CD14-positive monocyte (primary cell): Measurements from ENCODE around the gene MAML3. TPM values are rescaled to one million over a fixed set of nuclear protein-coding genes. Genes with fewer than 3 reads are reported as not detected.

Experiments
- DNase-seq, 3 donors: peaks; one replicate each; pipeline ENCODE4 v3.0.0-alpha.2; 2011 to 2022
- H2AFZ ChIP-seq: 2 replicates; pipeline ENCODE4 v1.6.0; 2012; ENCODE audit warnings: mild to moderate bottlenecking, low read depth, low read length, inconsistent platforms; ENCODE audit not compliant: insufficient read depth, poor library complexity, severe bottlenecking
- H3K27ac ChIP-seq, 2 donors: 1 replicate in 1 of 2; 2 replicates in 1 of 2; pipeline ENCODE4 v1.5.1; 2012 to 2013; ENCODE audit warnings: low read length in 2 of 2, control low read depth in 1 of 2, inconsistent platforms in 1 of 2, low read depth in 1 of 2, mild to moderate bottlenecking in 1 of 2
- H3K27me3 ChIP-seq, 2 donors: one replicate each; pipeline versions ENCODE4 v1.6.0 to v1.6.1; 2011 to 2013; ENCODE audit warnings: low read length in 2 of 2; ENCODE audit not compliant: control insufficient read depth in 2 of 2, insufficient read depth in 2 of 2
- H3K36me3 ChIP-seq, 2 donors: replicated peaks in 1 of 2; 1 replicate in 1 of 2; 2 replicates in 1 of 2; pipeline versions ENCODE4 v1.5.1 to v1.6.1; 2012 to 2013; ENCODE audit warnings: low read length in 2 of 2, control low read depth in 1 of 2, inconsistent platforms in 1 of 2, mild to moderate bottlenecking in 1 of 2; ENCODE audit not compliant: insufficient read depth in 2 of 2, control insufficient read depth in 1 of 2
- H3K4me1 ChIP-seq, 2 donors: 1 replicate in 1 of 2; 2 replicates in 1 of 2; pipeline versions ENCODE4 v1.5.1 to v1.6.1; 2012 to 2013; ENCODE audit warnings: low read length in 2 of 2, control low read depth in 1 of 2, inconsistent platforms in 1 of 2, mild to moderate bottlenecking in 1 of 2, moderate library complexity in 1 of 2; ENCODE audit not compliant: insufficient read depth in 2 of 2, control insufficient read depth in 1 of 2
- H3K4me2 ChIP-seq: replicated peaks from 2 replicates; pipeline ENCODE3; 2012; ENCODE audit warnings: low read length, moderate library complexity, mild to moderate bottlenecking; ENCODE audit not compliant: poor library complexity, severe bottlenecking; ENCODE audit errors: extremely low read depth
- H3K4me3 ChIP-seq, 3 experiments: fragments of 200-600 bp in 1 of 3; sonication (generic) in 1 of 3; replicated peaks in 1 of 3; 1 replicate in 2 of 3; 2 replicates in 1 of 3; pipeline ENCODE4 v1.5.1; 2011 to 2013; ENCODE audit warnings: low read length in 3 of 3, mild to moderate bottlenecking in 3 of 3, control low read depth in 2 of 3, low read depth in 2 of 3, inconsistent platforms in 1 of 3, moderate library complexity in 1 of 3
- H3K79me2 ChIP-seq: 2 replicates; pipeline ENCODE4 v1.6.0; 2012; ENCODE audit warnings: mild to moderate bottlenecking, control low read depth, inconsistent platforms, low read length, moderate library complexity; ENCODE audit not compliant: insufficient read depth
- H3K9ac ChIP-seq: 2 replicates; pipeline ENCODE4 v1.6.0; 2017; ENCODE audit warnings: low read length, mild to moderate bottlenecking; ENCODE audit not compliant: insufficient read depth, poor library complexity, severe bottlenecking
- H3K9me3 ChIP-seq, 2 donors: replicated peaks in 1 of 2; 1 replicate in 1 of 2; 2 replicates in 1 of 2; pipeline versions ENCODE4 v1.5.1 to v1.6.1; 2012 to 2013; ENCODE audit warnings: low read length in 2 of 2, control low read depth in 1 of 2; ENCODE audit not compliant: control insufficient read depth in 1 of 2, insufficient read depth in 1 of 2
- H4K20me1 ChIP-seq: 2 replicates; pipeline ENCODE4 v1.6.0; 2012; ENCODE audit warnings: mild to moderate bottlenecking, low read length, control low read depth, moderate library complexity; ENCODE audit not compliant: insufficient read depth
- H3K27ac Mint-ChIP-seq, 7 donors: one replicate each; pipeline ENCODE4 v1.8.0; 2020; ENCODE audit warnings: mild to moderate bottlenecking in 7 of 7, mixed read lengths in 7 of 7, moderate library complexity in 6 of 7, inconsistent platforms in 2 of 7
- H3K27me3 Mint-ChIP-seq, 3 donors: one replicate each; pipeline ENCODE4 v1.8.0; 2021 to 2022; ENCODE audit warnings: low read depth in 3 of 3, mild to moderate bottlenecking in 3 of 3, mixed read lengths in 3 of 3, moderate library complexity in 3 of 3, inconsistent platforms in 1 of 3
- H3K36me3 Mint-ChIP-seq, 2 donors: one replicate each; pipeline ENCODE4 v1.8.0; 2020; ENCODE audit warnings: mixed read lengths in 2 of 2, inconsistent platforms in 1 of 2, mild to moderate bottlenecking in 1 of 2
- H3K4me1 Mint-ChIP-seq: one replicate; pipeline ENCODE4 v1.8.0; 2020; ENCODE audit warnings: mild to moderate bottlenecking, mixed read lengths
- H3K4me3 Mint-ChIP-seq, 2 donors: one replicate each; pipeline ENCODE4 v1.8.0; 2020; ENCODE audit warnings: mild to moderate bottlenecking in 2 of 2, mixed read lengths in 2 of 2, moderate library complexity in 1 of 2
- H3K9me3 Mint-ChIP-seq, 7 donors: one replicate each; pipeline ENCODE4 v1.8.0; 2020 to 2022; ENCODE audit warnings: mixed read lengths in 7 of 7, mild to moderate bottlenecking in 6 of 7, moderate library complexity in 6 of 7, inconsistent platforms in 2 of 7
- WGBS: methylation state at CpG from one replicate; pipeline ENCODE4 v1.1.5; 2013; ENCODE audit warnings: missing lambda C conversion rate; ENCODE audit not compliant: insufficient coverage; 5-methylcytosine and 5-hydroxymethylcytosine counted together
- intact Hi-C, 2 donors: fragments of 100-400 bp; cut with micrococcal nuclease; formaldehyde crosslinking; loops; one replicate each; pipeline versions ENCODE4 v1.15.0 to v1.15.1; 2023
- polyA plus RNA-seq, 3 donors: library from polyadenylated mRNA; depleted of rRNA in 1 of 3; unstranded in 2 of 3; stranded (reverse) in 1 of 3; fragments of 300-500 nt in 2 of 3; fragments of >200 nt in 1 of 3; fragmentation: Illumina TruSeq in 2 of 3; gene quantifications; 1 replicate in 2 of 3; 2 replicates in 1 of 3; pipeline ENCODE4 v1.2.3, GENCODE V29; 2012 to 2021
- TF ChIP-seq, protein P1 (sequence below): fragments of 200-600 bp; IDR thresholded peaks from one replicate; pipeline ENCODE4 v1.8.0; 2022; ENCODE audit warnings: antibody characterized with exemption, mild to moderate bottlenecking

The MAML3 gene
- polyA plus RNA-seq, 3 donors: 1.5 to 6.5 (median 2.3) TPM

DNA sequence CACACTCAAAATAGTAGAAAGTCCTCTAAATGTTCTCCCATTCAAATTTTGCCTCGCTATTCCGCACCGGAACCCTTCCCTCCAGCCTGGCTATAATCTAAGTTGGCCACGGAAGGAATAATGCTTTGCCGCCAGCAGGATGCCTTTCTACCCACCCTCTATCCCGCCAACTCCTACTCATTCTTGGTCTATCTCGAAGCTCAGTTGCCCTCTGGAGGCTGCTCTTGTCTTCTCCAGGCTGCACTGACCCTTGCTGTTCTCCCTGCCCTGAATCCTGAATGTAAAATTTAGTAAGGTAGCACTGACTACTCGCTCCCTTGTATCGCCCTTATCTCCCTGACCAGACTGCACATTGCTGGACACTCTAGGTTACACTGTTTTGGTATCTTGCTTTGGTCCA lies 275.9 kb downstream of the MAML3 start:
- Histone ChIP-seq H3K27ac (no peak overlapping the region), H3K79me2 (peaks cover 8% of the 10 kb centered on the region), H3K9ac (no peak overlapping the region), H3K4me2 (no peak overlapping the region), H4K20me1 (peaks cover 14% of the 10 kb centered on the region), H3K27me3 (no peaks in the 10 kb centered on the region), H3K4me1 (peaks cover 7 to 9% of the 10 kb centered on the region in 2 donors), H2AFZ (no peak overlapping the region), H3K4me3 (no peak overlapping the region), H3K36me3 (no peaks in the 10 kb centered on the region), H3K9me3 (no peaks in the 10 kb centered on the region)
- Mint-ChIP-seq H3K4me3 (no peak overlapping the region), H3K9me3 (peaks cover 0 to 6% (median 3%) of the 10 kb centered on the region in 7 donors), H3K27ac (peak overlapping the region in 1 of 7 donors; percentile 22), H3K36me3 (peaks cover 5 to 26% of the 10 kb centered on the region in 2 donors), H3K27me3 (peaks cover 0 to 5% (median 1%) of the 10 kb centered on the region in 3 donors), H3K4me1 (peaks cover 13% of the 10 kb centered on the region)
- no peak for DNase-seq
- intact Hi-C loops: no loop called here
- TF ChIP-seq, protein P1, sequence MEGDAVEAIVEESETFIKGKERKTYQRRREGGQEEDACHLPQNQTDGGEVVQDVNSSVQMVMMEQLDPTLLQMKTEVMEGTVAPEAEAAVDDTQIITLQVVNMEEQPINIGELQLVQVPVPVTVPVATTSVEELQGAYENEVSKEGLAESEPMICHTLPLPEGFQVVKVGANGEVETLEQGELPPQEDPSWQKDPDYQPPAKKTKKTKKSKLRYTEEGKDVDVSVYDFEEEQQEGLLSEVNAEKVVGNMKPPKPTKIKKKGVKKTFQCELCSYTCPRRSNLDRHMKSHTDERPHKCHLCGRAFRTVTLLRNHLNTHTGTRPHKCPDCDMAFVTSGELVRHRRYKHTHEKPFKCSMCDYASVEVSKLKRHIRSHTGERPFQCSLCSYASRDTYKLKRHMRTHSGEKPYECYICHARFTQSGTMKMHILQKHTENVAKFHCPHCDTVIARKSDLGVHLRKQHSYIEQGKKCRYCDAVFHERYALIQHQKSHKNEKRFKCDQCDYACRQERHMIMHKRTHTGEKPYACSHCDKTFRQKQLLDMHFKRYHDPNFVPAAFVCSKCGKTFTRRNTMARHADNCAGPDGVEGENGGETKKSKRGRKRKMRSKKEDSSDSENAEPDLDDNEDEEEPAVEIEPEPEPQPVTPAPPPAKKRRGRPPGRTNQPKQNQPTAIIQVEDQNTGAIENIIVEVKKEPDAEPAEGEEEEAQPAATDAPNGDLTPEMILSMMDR: no peak
- WGBS: 100% methylated on average over 2 of the region's 9 CpGs

DNA sequence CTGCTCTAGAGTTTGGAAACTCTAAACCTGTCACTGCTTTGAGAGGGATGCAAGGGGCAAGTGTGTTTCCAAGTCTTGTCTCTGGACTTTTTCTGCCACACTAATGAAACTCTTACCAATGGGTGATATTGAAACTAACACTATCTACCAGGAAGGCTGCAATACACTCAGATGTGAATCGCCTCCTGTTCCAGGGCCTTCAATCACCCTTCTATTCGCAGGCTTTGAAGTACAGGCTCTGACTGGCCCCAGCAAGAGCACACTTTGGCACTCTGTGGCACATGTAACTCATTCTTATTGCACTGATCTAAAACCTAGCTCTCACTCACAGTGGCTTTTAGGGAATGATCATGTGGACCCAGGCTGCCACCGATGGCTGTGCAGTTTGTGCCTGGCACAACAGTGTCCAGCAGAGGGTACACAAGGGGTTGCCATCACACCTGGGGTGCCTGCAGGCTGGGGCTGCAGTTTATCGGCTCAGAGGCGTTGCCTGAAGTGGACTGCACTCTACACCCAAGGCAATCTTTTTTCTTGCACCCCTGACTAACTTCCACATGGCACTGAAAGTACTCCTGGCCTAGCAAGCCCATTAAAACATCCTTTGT lies 277.5 kb downstream of the MAML3 start:
- Histone ChIP-seq H3K9me3 (no peaks in the 10 kb centered on the region), H3K36me3 (no peaks in the 10 kb centered on the region), H3K4me2 (no peak overlapping the region), H2AFZ (no peak overlapping the region), H3K9ac (no peak overlapping the region), H3K27me3 (no peaks in the 10 kb centered on the region), H4K20me1 (peaks cover 11% of the 10 kb centered on the region), H3K4me1 (peaks cover 22 to 25% of the 10 kb centered on the region in 2 donors), H3K4me3 (no peak overlapping the region), H3K79me2 (peaks cover 8% of the 10 kb centered on the region), H3K27ac (no peak overlapping the region)
- Mint-ChIP-seq H3K27me3 (peaks cover 0 to 2% (median 1%) of the 10 kb centered on the region in 3 donors), H3K4me3 (no peak overlapping the region), H3K27ac (peak overlapping the region in 1 of 7 donors; percentile 57), H3K36me3 (peaks cover 5 to 20% of the 10 kb centered on the region in 2 donors), H3K4me1 (peaks cover 25% of the 10 kb centered on the region), H3K9me3 (peaks cover 0 to 6% (median 2%) of the 10 kb centered on the region in 7 donors)
- WGBS: 91% methylated on average over 5 of the region's 5 CpGs
- DNase-seq: no peak
- intact Hi-C loops: no loop called here
- TF ChIP-seq, protein P1: no peak
